Measurements from ENCODE around the gene CENPVL1. TPM values are rescaled to one million over a fixed set of nuclear protein-coding genes. Genes with fewer than 3 reads are reported as not detected.
"Not testable (repeated sequence)": the region's sequence is repeated elsewhere in the genome, so short reads cannot be mapped to it uniquely, and the experiment has no call there.

CENPVL1 gene
- total RNA-seq, 1 donor, result not detected

- H3K27me3 ChIP-seq (ENCODE audit: insufficient read depth, low read length), result peaks cover 2% of the 10 kb centered on the region
- TF ChIP-seq CTCF (IDR thresholded peaks at IDR 0.05; ENCODE audit: extremely low read depth, low read depth, low read length), result no peak
These were observed 16.1 kb upstream of the CENPVL1 start for GRCh38 chrX:51694254-51694653.

GRCh38 chrX:51697397-51697796 is 12.9 kb upstream of the CENPVL1 start:
- H3K4me1 ChIP-seq (ENCODE audit: insufficient read depth, low read length), result no peaks in the 10 kb centered on the region
- H3K4me3 ChIP-seq (ENCODE audit: insufficient read depth, low read length), result no peak overlapping the region
- H4K20me1 ChIP-seq (ENCODE audit: insufficient read depth, low read length), result no peaks in the 10 kb centered on the region
- no peaks in the 10 kb centered on the region for H3K36me3 ChIP-seq (ENCODE audit: insufficient read depth, low read length)
- H3K79me2 ChIP-seq (ENCODE audit: insufficient read depth, low read length), result no peaks in the 10 kb centered on the region
- H3K27me3 ChIP-seq (ENCODE audit: insufficient read depth, low read length), result peaks cover 2% of the 10 kb centered on the region
- no peaks in the 10 kb centered on the region for H3K9me3 ChIP-seq (ENCODE audit: low read depth, low read length)
- no peak overlapping the region for H2AFZ ChIP-seq (ENCODE audit: low read length)
- H3K4me2 ChIP-seq (ENCODE audit: insufficient read depth, low read length), result no peak overlapping the region
- H3K27ac ChIP-seq (ENCODE audit: low read depth, low read length), result no peak overlapping the region
- TF ChIP-seq CTCF (IDR thresholded peaks at IDR 0.05; ENCODE audit: extremely low read depth, low read depth, low read length), result no peak
- no peak for DNase-seq (ENCODE audit: insufficient read length, low spot score, missing footprints)

More at GRCh38 chrX:51694254-51694653, 16.1 kb upstream of the CENPVL1 start:
- no peak for DNase-seq (ENCODE audit: insufficient read length, low spot score, missing footprints)
- no peaks in the 10 kb centered on the region for H3K36me3 ChIP-seq (ENCODE audit: insufficient read depth, low read length)
- no peaks in the 10 kb centered on the region for H4K20me1 ChIP-seq (ENCODE audit: insufficient read depth, low read length)
- no peak overlapping the region for H3K4me2 ChIP-seq (ENCODE audit: insufficient read depth, low read length)
- no peaks in the 10 kb centered on the region for H3K4me1 ChIP-seq (ENCODE audit: insufficient read depth, low read length)
- no peaks in the 10 kb centered on the region for H3K79me2 ChIP-seq (ENCODE audit: insufficient read depth, low read length)
- no peak overlapping the region for H3K27ac ChIP-seq (ENCODE audit: low read depth, low read length)
- H3K4me3 ChIP-seq (ENCODE audit: insufficient read depth, low read length), result no peak overlapping the region
- H3K9me3 ChIP-seq (ENCODE audit: low read depth, low read length), result no peaks in the 10 kb centered on the region
- no peak overlapping the region for H2AFZ ChIP-seq (ENCODE audit: low read length)

- not testable (repeated sequence) for H2AFZ ChIP-seq (ENCODE audit: low read length); DNase-seq (ENCODE audit: insufficient read length, low spot score, missing footprints); H4K20me1 ChIP-seq (ENCODE audit: insufficient read depth, low read length); H3K4me2 ChIP-seq (ENCODE audit: insufficient read depth, low read length); H3K27ac ChIP-seq (ENCODE audit: low read depth, low read length); H3K4me3 ChIP-seq (ENCODE audit: insufficient read depth, low read length); H3K9me3 ChIP-seq (ENCODE audit: low read depth, low read length); H3K27me3 ChIP-seq (ENCODE audit: insufficient read depth, low read length); H3K36me3 ChIP-seq (ENCODE audit: insufficient read depth, low read length); H3K79me2 ChIP-seq (ENCODE audit: insufficient read depth, low read length); H3K4me1 ChIP-seq (ENCODE audit: insufficient read depth, low read length)
These were observed 2.8 kb downstream of the CENPVL1 start for GRCh38 chrX:51712943-51713647.

- H3K27ac ChIP-seq (ENCODE audit: low read depth, low read length), result no peak overlapping the region
- DNase-seq (ENCODE audit: insufficient read length, low spot score, missing footprints), result no peak
- TF ChIP-seq CTCF (IDR thresholded peaks at IDR 0.05; ENCODE audit: extremely low read depth, low read depth, low read length), result no peak
These were observed 17.9 kb downstream of the CENPVL1 start for GRCh38 chrX:51728202-51728601.

More at GRCh38 chrX:51728202-51728601, 17.9 kb downstream of the CENPVL1 start:
- Histone ChIP-seq H3K36me3 (ENCODE audit: insufficient read depth, low read length) (no peaks in the 10 kb centered on the region), H3K4me3 (ENCODE audit: insufficient read depth, low read length) (no peak overlapping the region), H3K4me2 (ENCODE audit: insufficient read depth, low read length) (no peak overlapping the region), H2AFZ (ENCODE audit: low read length) (no peak overlapping the region), H3K79me2 (ENCODE audit: insufficient read depth, low read length) (no peaks in the 10 kb centered on the region), H3K27me3 (ENCODE audit: insufficient read depth, low read length) (peaks cover 10% of the 10 kb centered on the region), H4K20me1 (ENCODE audit: insufficient read depth, low read length) (no peaks in the 10 kb centered on the region), H3K4me1 (ENCODE audit: insufficient read depth, low read length) (no peaks in the 10 kb centered on the region), H3K9me3 (ENCODE audit: low read depth, low read length) (no peaks in the 10 kb centered on the region)
